NT2/D1 (cell line): ENCODE measurements around the gene C10orf88.

Experiments used
- DNase-seq: peaks from one replicate; pipeline ENCODE4 v3.0.0-alpha.2; 2011; ENCODE audit warnings: low read depth, low spot score
- H3K27me3 ChIP-seq: 2 replicates; pipeline ENCODE4 v1.6.0; 2011; ENCODE audit warnings: mild to moderate bottlenecking; ENCODE audit not compliant: insufficient read length, insufficient read depth
- H3K36me3 ChIP-seq: 2 replicates; pipeline ENCODE4 v1.6.1; 2011; ENCODE audit warnings: mild to moderate bottlenecking, low read length, mixed read lengths; ENCODE audit not compliant: insufficient read depth, insufficient read length
- H3K4me1 ChIP-seq: 2 replicates; pipeline ENCODE4 v1.5.1; 2011; ENCODE audit not compliant: insufficient read depth, insufficient read length
- H3K4me3 ChIP-seq: 2 replicates; pipeline ENCODE4 v1.5.1; 2011; ENCODE audit warnings: low read depth; ENCODE audit not compliant: insufficient read length
- H3K9ac ChIP-seq: 2 replicates; pipeline ENCODE4 v1.6.0; 2011; ENCODE audit warnings: low read depth; ENCODE audit not compliant: insufficient read length
- H3K9me3 ChIP-seq: 2 replicates; pipeline ENCODE4 v1.5.1; 2011; ENCODE audit warnings: mild to moderate bottlenecking, low read length; ENCODE audit not compliant: insufficient read depth
- SUZ12 ChIP-seq: IDR thresholded peaks from 2 replicates; pipeline ENCODE4 v1.6.1; 2011; ENCODE audit not compliant: insufficient read length, insufficient read depth; ENCODE audit errors: extremely low read depth
- YY1 ChIP-seq: IDR thresholded peaks from 2 replicates; pipeline ENCODE4 v1.6.1; 2011; ENCODE audit not compliant: insufficient read length, insufficient read depth
- ZNF274 ChIP-seq: IDR thresholded peaks from 2 replicates; pipeline ENCODE4 v1.6.1; 2011; ENCODE audit warnings: mild to moderate bottlenecking, low read depth, low read length

Gene C10orf88

GRCh38 chr10:122955892-122956291 lies 1.9 kb upstream of the C10orf88 start:
- Histone ChIP-seq H3K9me3 (peaks cover 7% of the 10 kb centered on the region; the same call in 1 of the 2 replicates), H3K4me3 (no peak overlapping the region), H3K9ac (no peak overlapping the region), H3K27me3 (no peaks in the 10 kb centered on the region), H3K36me3 (peaks cover 6% of the 10 kb centered on the region), H3K4me1 (no peaks in the 10 kb centered on the region)
- DNase-seq, result no peak
- TF ChIP-seq ZNF274 (no peak), SUZ12 (no peak), YY1 (no peak)

- Histone ChIP-seq H3K4me3 (peak overlapping the region; percentile 78), H3K9ac (peak overlapping the region; percentile 66), H3K36me3 (peaks cover 12% of the 10 kb centered on the region), H3K9me3 (peaks cover 7% of the 10 kb centered on the region; the same call in 1 of the 2 replicates), H3K4me1 (no peaks in the 10 kb centered on the region), H3K27me3 (no peaks in the 10 kb centered on the region)
- DNase-seq, result no peak
- TF ChIP-seq SUZ12, result no peak
- no peak for TF ChIP-seq ZNF274
- no peak for TF ChIP-seq YY1
These were observed 664 bp upstream of the C10orf88 start for GRCh38 chr10:122954731-122955050.

GRCh38 chr10:122949296-122949695 lies 4.7 kb downstream of the C10orf88 start:
- no peak overlapping the region for H3K9ac ChIP-seq
- no peaks in the 10 kb centered on the region for H3K4me1 ChIP-seq
- no peaks in the 10 kb centered on the region for H3K27me3 ChIP-seq
- peaks cover 46% of the 10 kb centered on the region for H3K36me3 ChIP-seq
- no peaks in the 10 kb centered on the region for H3K9me3 ChIP-seq
- no peak for DNase-seq
- no peak overlapping the region for H3K4me3 ChIP-seq
- TF ChIP-seq YY1, result no peak

- no peak for DNase-seq
- Histone ChIP-seq H3K36me3 (peaks cover 21% of the 10 kb centered on the region), H3K9me3 (no peaks in the 10 kb centered on the region), H3K27me3 (no peaks in the 10 kb centered on the region), H3K4me1 (no peaks in the 10 kb centered on the region), H3K9ac (no peak overlapping the region), H3K4me3 (no peak overlapping the region)
- TF ChIP-seq SUZ12 (no peak), YY1 (no peak), ZNF274 (no peak)
These were observed 14.0 kb downstream of the C10orf88 start for GRCh38 chr10:122939856-122940543.

GRCh38 chr10:122939133-122939855 lies 14.7 kb downstream of the C10orf88 start:
- peaks cover 25% of the 10 kb centered on the region for H3K36me3 ChIP-seq

GRCh38 chr10:122931088-122931906 lies 22.7 kb downstream of the C10orf88 start:
- TF ChIP-seq YY1 (no peak), SUZ12 (no peak), ZNF274 (no peak)
- Histone ChIP-seq H3K27me3 (no peaks in the 10 kb centered on the region), H3K36me3 (peaks cover 18% of the 10 kb centered on the region), H3K4me1 (no peaks in the 10 kb centered on the region), H3K4me3 (no peak overlapping the region), H3K9me3 (no peaks in the 10 kb centered on the region), H3K9ac (no peak overlapping the region)
- no peak for DNase-seq

More at GRCh38 chr10:122939133-122939855, 14.7 kb downstream of the C10orf88 start:
- Histone ChIP-seq H3K9me3 (no peaks in the 10 kb centered on the region), H3K9ac (no peak overlapping the region), H3K4me1 (no peaks in the 10 kb centered on the region), H3K27me3 (no peaks in the 10 kb centered on the region), H3K4me3 (no peak overlapping the region)
- TF ChIP-seq YY1 (no peak), ZNF274 (no peak), SUZ12 (no peak)
- no peak for DNase-seq

GRCh38 chr10:122930140-122930539 lies 23.9 kb downstream of the C10orf88 start:
- no peak overlapping the region for H3K4me3 ChIP-seq
- no peaks in the 10 kb centered on the region for H3K4me1 ChIP-seq
- no peaks in the 10 kb centered on the region for H3K27me3 ChIP-seq
- H3K36me3 ChIP-seq, result peaks cover 18% of the 10 kb centered on the region
- no peak overlapping the region for H3K9ac ChIP-seq
- DNase-seq, result no peak
- no peak for TF ChIP-seq ZNF274
- TF ChIP-seq YY1, result no peak
- TF ChIP-seq SUZ12, result no peak
- H3K9me3 ChIP-seq, result no peaks in the 10 kb centered on the region
